RWPE2 (cell line): ENCODE data around the gene PSORS1C1.

Experiments used
- ATAC-seq: fragments of 200-7000 bp; cut with Tn5 transposase; 3 replicates; pipeline ENCODE4 v1.9.1; 2021; ENCODE audit warnings: low read depth
- DNase-seq: peaks from one replicate; pipeline ENCODE4 v3.0.0-alpha.2; 2020; ENCODE audit warnings: low spot score
- H3K27ac ChIP-seq: fragments of 450-650 bp; 2 replicates; pipeline ENCODE4 v1.5.1; 2017; ENCODE audit warnings: mild to moderate bottlenecking; ENCODE audit not compliant: poor library complexity, severe bottlenecking
- H3K27me3 ChIP-seq: fragments of 250-450 bp; sonication (Bioruptor Pico); 2 replicates; pipeline ENCODE4 v1.5.1; 2021; ENCODE audit warnings: mild to moderate bottlenecking, moderate library complexity; ENCODE audit not compliant: insufficient read depth, poor library complexity, severe bottlenecking
- H3K36me3 ChIP-seq: fragments of 250-450 bp; sonication (Bioruptor Pico); 2 replicates; pipeline ENCODE4 v1.5.1; 2020; ENCODE audit warnings: low read depth, mild to moderate bottlenecking, moderate library complexity
- H3K4me1 ChIP-seq: fragments of 250-450 bp; sonication (Bioruptor Pico); 2 replicates; pipeline ENCODE4 v1.5.1; 2021; ENCODE audit warnings: mild to moderate bottlenecking, moderate library complexity; ENCODE audit not compliant: insufficient read depth, poor library complexity, severe bottlenecking
- H3K4me3 ChIP-seq: fragments of 250-450 bp; sonication (Bioruptor Pico); 2 replicates; pipeline ENCODE4 v1.5.1; 2021; ENCODE audit warnings: mild to moderate bottlenecking, moderate library complexity; ENCODE audit not compliant: severe bottlenecking
- H3K9me3 ChIP-seq: fragments of 250-450 bp; sonication (Bioruptor Pico); 2 replicates; pipeline ENCODE4 v1.5.1; 2021; ENCODE audit warnings: mild to moderate bottlenecking, moderate library complexity; ENCODE audit not compliant: severe bottlenecking
- TF ChIP-seq, protein P1 (sequence below): fragments of 450-650 bp; IDR thresholded peaks from one replicate; pipeline ENCODE4 v1.5.1; 2017; ENCODE audit warnings: mild to moderate bottlenecking, moderate library complexity; ENCODE audit not compliant: poor library complexity, severe bottlenecking

Gene PSORS1C1

GRCh38 chr6:31170987-31171671, 56.5 kb downstream of the PSORS1C1 start:
- H3K27ac ChIP-seq = no peak overlapping the region

DNA sequence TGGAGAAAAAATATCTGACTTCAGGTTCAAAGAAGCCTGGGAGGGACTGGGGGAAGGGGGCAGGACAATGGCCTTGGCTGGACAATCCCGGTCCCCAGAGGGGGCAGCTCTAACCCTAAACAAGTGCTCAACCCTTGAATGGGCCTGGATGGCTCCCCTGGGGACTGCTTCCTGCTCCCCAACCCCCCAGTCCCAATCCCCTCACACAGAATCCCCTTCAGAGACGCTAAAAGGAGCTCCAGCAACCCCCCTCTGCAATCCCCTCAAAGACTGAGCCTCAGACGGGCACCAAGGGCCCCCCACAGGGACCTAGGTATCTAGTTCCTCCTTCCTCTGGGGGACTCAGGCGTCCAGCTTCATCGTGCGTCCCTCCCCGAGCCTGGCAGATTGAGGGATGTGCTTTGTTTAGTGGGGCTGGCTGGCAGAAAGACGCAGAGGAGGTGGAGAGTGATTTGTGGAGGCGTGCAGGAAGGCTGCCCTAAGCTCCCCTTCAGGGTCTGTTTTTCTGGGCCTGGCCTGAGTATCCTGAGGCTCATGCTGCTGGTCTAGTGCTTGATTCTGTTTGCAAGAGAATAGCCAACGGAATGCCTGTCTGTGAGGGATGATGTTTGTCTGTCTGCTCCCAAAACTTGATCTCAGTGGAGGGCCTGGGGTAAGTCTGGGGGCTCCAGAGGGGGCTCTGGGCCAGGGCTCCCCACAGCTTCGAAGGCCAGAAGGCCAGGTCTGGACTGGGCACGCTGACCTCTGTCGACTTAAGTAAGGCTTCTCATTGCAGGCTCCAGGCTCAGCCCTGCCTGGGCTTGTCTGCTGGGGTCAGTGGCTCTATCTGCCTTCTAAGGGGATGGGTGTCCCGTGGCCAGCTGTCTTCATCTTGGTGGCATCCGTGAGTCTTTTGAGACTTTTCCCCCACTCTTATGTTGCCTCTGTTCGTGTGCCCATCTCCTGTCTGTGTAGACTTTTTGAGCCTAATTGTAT, 57.6 kb downstream of the PSORS1C1 start:
- TF ChIP-seq, protein P1, sequence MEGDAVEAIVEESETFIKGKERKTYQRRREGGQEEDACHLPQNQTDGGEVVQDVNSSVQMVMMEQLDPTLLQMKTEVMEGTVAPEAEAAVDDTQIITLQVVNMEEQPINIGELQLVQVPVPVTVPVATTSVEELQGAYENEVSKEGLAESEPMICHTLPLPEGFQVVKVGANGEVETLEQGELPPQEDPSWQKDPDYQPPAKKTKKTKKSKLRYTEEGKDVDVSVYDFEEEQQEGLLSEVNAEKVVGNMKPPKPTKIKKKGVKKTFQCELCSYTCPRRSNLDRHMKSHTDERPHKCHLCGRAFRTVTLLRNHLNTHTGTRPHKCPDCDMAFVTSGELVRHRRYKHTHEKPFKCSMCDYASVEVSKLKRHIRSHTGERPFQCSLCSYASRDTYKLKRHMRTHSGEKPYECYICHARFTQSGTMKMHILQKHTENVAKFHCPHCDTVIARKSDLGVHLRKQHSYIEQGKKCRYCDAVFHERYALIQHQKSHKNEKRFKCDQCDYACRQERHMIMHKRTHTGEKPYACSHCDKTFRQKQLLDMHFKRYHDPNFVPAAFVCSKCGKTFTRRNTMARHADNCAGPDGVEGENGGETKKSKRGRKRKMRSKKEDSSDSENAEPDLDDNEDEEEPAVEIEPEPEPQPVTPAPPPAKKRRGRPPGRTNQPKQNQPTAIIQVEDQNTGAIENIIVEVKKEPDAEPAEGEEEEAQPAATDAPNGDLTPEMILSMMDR = no peak

More at GRCh38 chr6:31170987-31171671, 56.5 kb downstream of the PSORS1C1 start:
- Histone ChIP-seq H3K4me3 (no peak overlapping the region), H3K36me3 (no peaks in the 10 kb centered on the region), H3K9me3 (no peaks in the 10 kb centered on the region), H3K27me3 (no peaks in the 10 kb centered on the region), H3K4me1 (no peaks in the 10 kb centered on the region)
- DNase-seq (no peak), ATAC-seq (no peak)
- TF ChIP-seq, protein P1 = no peak

DNA sequence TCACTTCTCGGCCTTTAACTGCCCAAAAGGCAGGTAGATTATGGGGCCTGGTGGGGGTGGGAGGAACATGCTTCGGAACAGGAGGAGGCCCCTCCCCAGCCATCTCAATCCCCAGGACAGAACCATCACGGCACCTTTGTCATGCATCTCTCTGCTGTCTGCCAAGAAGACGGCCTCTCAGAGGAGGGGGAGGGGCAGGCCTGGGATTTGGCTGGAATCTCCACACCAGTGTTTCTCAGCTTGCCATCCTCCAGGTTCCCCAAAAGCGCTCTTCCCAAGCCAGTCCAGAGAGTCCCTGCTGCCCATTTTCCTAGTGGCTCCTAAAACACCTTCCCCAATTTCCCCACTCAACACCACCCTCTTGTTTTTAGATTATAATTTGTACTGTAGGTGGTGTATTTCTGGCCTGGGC, 58.4 kb downstream of the PSORS1C1 start:
- Histone ChIP-seq H3K36me3 (no peaks in the 10 kb centered on the region), H3K27me3 (no peaks in the 10 kb centered on the region), H3K4me1 (no peaks in the 10 kb centered on the region), H3K9me3 (no peaks in the 10 kb centered on the region), H3K27ac (no peak overlapping the region), H3K4me3 (no peak overlapping the region)
- ATAC-seq = no peak
- TF ChIP-seq, protein P1 = no peak
- DNase-seq = no peak

More for the DNA sequence above, 57.6 kb downstream of the PSORS1C1 start:
- H3K36me3 ChIP-seq = no peaks in the 10 kb centered on the region
- no peak overlapping the region for H3K27ac ChIP-seq
- H3K9me3 ChIP-seq = no peaks in the 10 kb centered on the region
- DNase-seq (no peak), ATAC-seq (0 out of 3 replicates have a peak, but pooled peaks have one; percentile 17)
- H3K4me1 ChIP-seq = no peaks in the 10 kb centered on the region
- H3K4me3 ChIP-seq = no peak overlapping the region
- no peaks in the 10 kb centered on the region for H3K27me3 ChIP-seq

DNA sequence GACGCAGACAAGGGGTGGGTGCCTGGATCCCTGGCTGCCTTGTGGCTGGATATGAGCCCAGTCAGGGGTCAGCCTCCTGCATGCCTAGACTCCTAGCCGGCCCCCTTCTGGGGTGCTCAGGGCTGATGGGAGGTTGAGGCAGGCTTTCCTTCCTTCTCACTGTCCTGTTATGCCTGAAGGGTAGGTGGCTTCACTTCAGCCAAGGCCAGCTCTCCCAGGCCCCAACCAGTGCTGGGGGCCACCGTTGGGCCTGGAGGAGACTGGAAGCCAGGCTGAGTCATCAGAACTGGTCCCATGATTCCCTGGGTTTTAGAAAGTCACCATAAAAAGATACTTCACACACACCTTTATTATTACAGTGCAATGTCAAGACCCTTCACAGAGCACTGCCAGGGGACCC, 58.8 kb downstream of the PSORS1C1 start:
- no peak for DNase-seq
- Histone ChIP-seq H3K4me3 (no peak overlapping the region), H3K27ac (no peak overlapping the region)

More for the DNA sequence above, 58.8 kb downstream of the PSORS1C1 start:
- Histone ChIP-seq H3K36me3 (no peaks in the 10 kb centered on the region), H3K27me3 (no peaks in the 10 kb centered on the region), H3K4me1 (no peaks in the 10 kb centered on the region), H3K9me3 (no peaks in the 10 kb centered on the region)
- no peak for ATAC-seq
- TF ChIP-seq, protein P1 = no peak
